ENCODE data around the gene SAP30BP. TPM values are rescaled to one million over a fixed set of nuclear protein-coding genes. Genes with fewer than 3 reads are reported as not detected.

Gene SAP30BP
- total RNA-seq, 2 experiments from 2014 or later: 97.0 to 97.5 TPM

GRCh38 chr17:75627094-75627493 lies 40.0 kb upstream of the SAP30BP start:
- no peaks in the 10 kb centered on the region for H3K27me3 Mint-ChIP-seq
- no peaks in the 10 kb centered on the region for H3K4me1 Mint-ChIP-seq
- ChIA-PET CTCF (interaction anchor here (0.6 to 1.1 kb wide), 3 partner anchors 22 to 127 kb away, joined by 3 read pairs; no protein-coding TSS in a partner anchor), POLR2A (no interaction called here)
- no peak overlapping the region for H3K4me3 Mint-ChIP-seq
- DNase-seq: no peak
- no peaks in the 10 kb centered on the region for H3K36me3 Mint-ChIP-seq (ENCODE audit: low read depth)
- no peak overlapping the region for H3K27ac Mint-ChIP-seq
- no peaks in the 10 kb centered on the region for H3K9me3 Mint-ChIP-seq

- POLR2A ChIA-PET: no interaction called here
- no peak for DNase-seq
- H3K9me3 Mint-ChIP-seq: no peaks in the 10 kb centered on the region
- H3K27me3 Mint-ChIP-seq: no peaks in the 10 kb centered on the region
- no peaks in the 10 kb centered on the region for H3K4me1 Mint-ChIP-seq
- H3K27ac Mint-ChIP-seq: no peak overlapping the region
- H3K4me3 Mint-ChIP-seq: no peak overlapping the region
- no peaks in the 10 kb centered on the region for H3K36me3 Mint-ChIP-seq (ENCODE audit: low read depth)
- CTCF ChIA-PET: interaction anchor here (3.3 to 7.6 kb wide), 2 partner anchors 120 to 125 kb away, joined by 17 to 82 read pairs; no protein-coding TSS in a partner anchor
Measured at GRCh38 chr17:75628425-75628824, 38.7 kb upstream of the SAP30BP start.

- H3K36me3 Mint-ChIP-seq (ENCODE audit: low read depth): no peaks in the 10 kb centered on the region
- CTCF ChIA-PET: interaction anchor here (0.6 to 7.6 kb wide), 5 partner anchors 9 to 645 kb away, joined by 3 to 82 read pairs (median 11); no protein-coding TSS in a partner anchor
- H3K27ac Mint-ChIP-seq: peak overlapping the region; percentile 64
- H3K9me3 Mint-ChIP-seq: no peaks in the 10 kb centered on the region
- peaks cover 3% of the 10 kb centered on the region for H3K4me1 Mint-ChIP-seq
- H3K4me3 Mint-ChIP-seq: no peak overlapping the region
- H3K27me3 Mint-ChIP-seq: no peaks in the 10 kb centered on the region
- POLR2A ChIA-PET: interaction anchor here (0.5 to 0.6 kb wide), 2 partner anchors 29 to 119 kb away, joined by 3 to 5 read pairs; no protein-coding TSS in a partner anchor
- no peak for DNase-seq
Measured at GRCh38 chr17:75629157-75629556, 38.0 kb upstream of the SAP30BP start.

GRCh38 chr17:75630071-75630917 lies 36.8 kb upstream of the SAP30BP start:
- H3K4me3 Mint-ChIP-seq: no peak overlapping the region
- CTCF ChIA-PET: interaction anchor here (0.6 to 7.6 kb wide), 6 partner anchors 10 to 151 kb away, joined by 3 to 82 read pairs (median 8); a partner anchor contains a TSS
- no peaks in the 10 kb centered on the region for H3K27me3 Mint-ChIP-seq
- H3K4me1 Mint-ChIP-seq: peaks cover 3% of the 10 kb centered on the region
- H3K27ac Mint-ChIP-seq: no peak overlapping the region
- H3K9me3 Mint-ChIP-seq: no peaks in the 10 kb centered on the region
- POLR2A ChIA-PET: no interaction called here
- H3K36me3 Mint-ChIP-seq (ENCODE audit: low read depth): no peaks in the 10 kb centered on the region
- DNase-seq: no peak

GRCh38 chr17:75631353-75631752 lies 35.8 kb upstream of the SAP30BP start:
- no peaks in the 10 kb centered on the region for H3K9me3 Mint-ChIP-seq
- H3K27me3 Mint-ChIP-seq: no peaks in the 10 kb centered on the region
- no peak overlapping the region for H3K27ac Mint-ChIP-seq
- DNase-seq: no peak
- peaks cover 3% of the 10 kb centered on the region for H3K4me1 Mint-ChIP-seq
- H3K4me3 Mint-ChIP-seq: no peak overlapping the region
- ChIA-PET CTCF (interaction anchor here (2.8 to 7.6 kb wide), 2 partner anchors 11 to 118 kb away, joined by 11 to 82 read pairs; no protein-coding TSS in a partner anchor), POLR2A (no interaction called here)
- no peaks in the 10 kb centered on the region for H3K36me3 Mint-ChIP-seq (ENCODE audit: low read depth)

GRCh38 chr17:75632428-75632827 lies 34.7 kb upstream of the SAP30BP start:
- no peak for DNase-seq
- Mint-ChIP-seq H3K4me1 (peaks cover 3% of the 10 kb centered on the region), H3K36me3 (ENCODE audit: low read depth) (no peaks in the 10 kb centered on the region), H3K4me3 (no peak overlapping the region), H3K9me3 (no peaks in the 10 kb centered on the region), H3K27me3 (no peaks in the 10 kb centered on the region), H3K27ac (no peak overlapping the region)
- CTCF ChIA-PET: interaction anchor here (0.6 to 7.6 kb wide), 35 partner anchors 12 to 279 kb away, joined by 3 to 82 read pairs (median 4); partner anchors contain the start of genes GALK1 and ITGB4
- POLR2A ChIA-PET: no interaction called here

- Mint-ChIP-seq H3K4me1 (peaks cover 3% of the 10 kb centered on the region), H3K9me3 (no peaks in the 10 kb centered on the region), H3K27me3 (no peaks in the 10 kb centered on the region), H3K36me3 (ENCODE audit: low read depth) (no peaks in the 10 kb centered on the region), H3K27ac (no peak within 1 kb of the TSS), H3K4me3 (no peak within 1 kb of the TSS)
- DNase-seq: peak; percentile 88
- ChIA-PET CTCF (interaction anchor here (0.6 to 7.6 kb wide), 38 partner anchors 11 to 279 kb away, joined by 3 to 82 read pairs (median 4); partner anchors contain the start of genes GALK1 and ITGB4), POLR2A (no interaction called here)
Measured at GRCh38 chr17:75632863-75633485, 34.2 kb upstream of the SAP30BP start, which contains the start of gene SMIM5. Gene SMIM5 (plus strand): TSS chr17:75633434. CDS start chr17:75640202, 6,768 bp downstream.

GRCh38 chr17:75633486-75634375 lies 33.4 kb upstream of the SAP30BP start:
- H3K36me3 Mint-ChIP-seq (ENCODE audit: low read depth): no peaks in the 10 kb centered on the region
- H3K4me3 Mint-ChIP-seq: no peak overlapping the region
- H3K27me3 Mint-ChIP-seq: no peaks in the 10 kb centered on the region
- peak; percentile 73 for DNase-seq
- peaks cover 3% of the 10 kb centered on the region for H3K4me1 Mint-ChIP-seq
- POLR2A ChIA-PET: no interaction called here
- no peak overlapping the region for H3K27ac Mint-ChIP-seq
- CTCF ChIA-PET: interaction anchor here (1.0 to 7.6 kb wide), 31 partner anchors 10 to 160 kb away, joined by 3 to 82 read pairs (median 4); partner anchors contain the start of genes GALK1 and ITGB4
- no peaks in the 10 kb centered on the region for H3K9me3 Mint-ChIP-seq

- ChIA-PET CTCF (interaction anchor here (1.0 to 7.6 kb wide), 11 partner anchors 10 to 119 kb away, joined by 3 to 82 read pairs (median 9); a partner anchor contains a TSS), POLR2A (no interaction called here)
- Mint-ChIP-seq H3K36me3 (ENCODE audit: low read depth) (no peaks in the 10 kb centered on the region), H3K27me3 (no peaks in the 10 kb centered on the region), H3K9me3 (no peaks in the 10 kb centered on the region), H3K27ac (no peak overlapping the region), H3K4me1 (peaks cover 3% of the 10 kb centered on the region), H3K4me3 (no peak overlapping the region)
- DNase-seq: no peak
Measured at GRCh38 chr17:75634376-75634740, 32.8 kb upstream of the SAP30BP start.

GRCh38 chr17:75634754-75635609 lies 32.2 kb upstream of the SAP30BP start:
- ChIA-PET POLR2A (no interaction called here), CTCF (interaction anchor here (0.5 to 7.6 kb wide), 6 partner anchors 9 to 1055 kb away, joined by 3 to 82 read pairs (median 15); a partner anchor contains a TSS)
- no peak overlapping the region for H3K27ac Mint-ChIP-seq
- H3K36me3 Mint-ChIP-seq (ENCODE audit: low read depth): no peaks in the 10 kb centered on the region
- no peak overlapping the region for H3K4me3 Mint-ChIP-seq
- peaks cover 3% of the 10 kb centered on the region for H3K4me1 Mint-ChIP-seq
- no peaks in the 10 kb centered on the region for H3K9me3 Mint-ChIP-seq
- DNase-seq: no peak
- H3K27me3 Mint-ChIP-seq: no peaks in the 10 kb centered on the region

- Mint-ChIP-seq H3K27ac (no peak overlapping the region), H3K4me1 (peaks cover 3% of the 10 kb centered on the region), H3K27me3 (no peaks in the 10 kb centered on the region), H3K4me3 (no peak overlapping the region), H3K36me3 (ENCODE audit: low read depth) (no peaks in the 10 kb centered on the region), H3K9me3 (no peaks in the 10 kb centered on the region)
- ChIA-PET CTCF (interaction anchor here (0.5 to 7.6 kb wide), 6 partner anchors 112 to 1054 kb away, joined by 3 to 82 read pairs (median 6); no protein-coding TSS in a partner anchor), POLR2A (no interaction called here)
- DNase-seq: no peak
Measured at GRCh38 chr17:75635610-75636202, 31.4 kb upstream of the SAP30BP start.

All from activated CD4-positive, alpha-beta T cell treated with anti-CD3 and anti-CD28 coated beads, Interleukin-2, amount 10 ng/mL, durations not matched to agents 7 days and 5 days (primary cell).